Right ventricle myocardium superior (tissue), 1 donor: ENCODE measurements around the gene AJM1. TPM values are rescaled to one million over a fixed set of nuclear protein-coding genes. Genes with fewer than 3 reads are reported as not detected.
"Not testable (repeated sequence)": the region's sequence is repeated elsewhere in the genome, so short reads cannot be mapped to it uniquely, and the experiment has no call there.

Experiments used
- ATAC-seq: fragments of 200-7000 bp; cut with Tn5 transposase; one replicate; pipeline ENCODE4 v1.9.1; 2020; ENCODE audit warnings: mild to moderate bottlenecking; ENCODE audit not compliant: poor library complexity
- DNase-seq: peaks from one replicate; pipeline ENCODE4 v3.0.0-alpha.2; 2020
- intact Hi-C: fragments of 100-400 bp; cut with DNase I; formaldehyde crosslinking; loops from one replicate; pipeline ENCODE4 v1.11.2; 2022
- total RNA-seq: library from RNA; stranded (reverse); fragmentation: NEBNext Ultra II Directional; extraction: Animal tissue kit (Norgen Biotek cat#: 25700); gene quantifications from one replicate; pipeline ENCODE4 v1.2.1, GENCODE V29; 2021
- donor health status: DM: no; HTN: yes; CAD: no; lungs with severe emphysema.

Gene AJM1
- total RNA-seq, 1 donor from 2014 or later = 7.3 TPM

GRCh38 chr9:136840877-136841645 lies 1.2 kb upstream of the AJM1 start:
- intact Hi-C loops = no loop called here
- DNase-seq (no peak), ATAC-seq (peak; percentile 1)

GRCh38 chr9:136841646-136842379 lies 465 bp upstream of the AJM1 start:
- DNase-seq, intact Hi-C loops: not testable (repeated sequence)
- ATAC-seq = peak; percentile 2

- DNase-seq, intact Hi-C loops, ATAC-seq: not testable (repeated sequence)
Measured at GRCh38 chr9:136843159-136843800, 1.0 kb downstream of the AJM1 start.

- DNase-seq = peak; percentile 73
- intact Hi-C loops, ATAC-seq: not testable (repeated sequence)
Measured at GRCh38 chr9:136843801-136844740, 1.8 kb downstream of the AJM1 start.

GRCh38 chr9:136844761-136845464 lies 2.6 kb downstream of the AJM1 start:
- ATAC-seq (no peak), DNase-seq (no peak)
- intact Hi-C loops = loop anchor here (5.0 kb wide), 1 partner anchor 97 kb away; the partner anchor contains the start of gene FBXW5

GRCh38 chr9:136845465-136846260 lies 3.4 kb downstream of the AJM1 start:
- intact Hi-C loops = loop anchor here (5.0 kb wide), 1 partner anchor 97 kb away; the partner anchor contains the start of gene FBXW5
- ATAC-seq = no peak
- no peak for DNase-seq

GRCh38 chr9:136846376-136847087 lies 4.3 kb downstream of the AJM1 start:
- DNase-seq (no peak), ATAC-seq (no peak)
- intact Hi-C loops = loop anchor here (5.0 kb wide), 1 partner anchor 96 kb away; the partner anchor contains the start of gene FBXW5

- ATAC-seq (peak; percentile 29), DNase-seq (peak; percentile 81)
- intact Hi-C loops = loop anchor here (5.0 kb wide), 1 partner anchor 95 kb away; the partner anchor contains the start of gene FBXW5
Measured at GRCh38 chr9:136847088-136847825, 5.0 kb downstream of the AJM1 start.

- peak; percentile 64 for ATAC-seq
- intact Hi-C loops = loop anchor here (5.0 kb wide), 1 partner anchor 94 kb away; the partner anchor contains the start of gene FBXW5
- peak; percentile 96 for DNase-seq
Measured at GRCh38 chr9:136847826-136848392, 5.6 kb downstream of the AJM1 start.

GRCh38 chr9:136848393-136849037 lies 6.2 kb downstream of the AJM1 start:
- intact Hi-C loops = loop anchor here (5.0 kb wide), 1 partner anchor 94 kb away; the partner anchor contains the start of gene FBXW5
- ATAC-seq = peak; percentile 9
- DNase-seq = peak; percentile 67

- intact Hi-C loops = loop anchor here (5.0 kb wide), 1 partner anchor 93 kb away; the partner anchor contains the start of gene FBXW5
- ATAC-seq = peak; percentile 83
- DNase-seq = peak; percentile 99
Measured at GRCh38 chr9:136849038-136849959, 7.0 kb downstream of the AJM1 start, which contains the start of gene PHPT1. Gene PHPT1 (plus strand): TSS chr9:136849409. CDS start chr9:136849431, 22 bp downstream.

- intact Hi-C loops = loop anchor here (5.0 kb wide), 1 partner anchor 92 kb away; the partner anchor contains the start of gene FBXW5
- DNase-seq (no peak), ATAC-seq (no peak)
Measured at GRCh38 chr9:136849960-136850865, 7.9 kb downstream of the AJM1 start.
